ENCODE measurements around the gene SGMS2.

The SGMS2 gene

DNA sequence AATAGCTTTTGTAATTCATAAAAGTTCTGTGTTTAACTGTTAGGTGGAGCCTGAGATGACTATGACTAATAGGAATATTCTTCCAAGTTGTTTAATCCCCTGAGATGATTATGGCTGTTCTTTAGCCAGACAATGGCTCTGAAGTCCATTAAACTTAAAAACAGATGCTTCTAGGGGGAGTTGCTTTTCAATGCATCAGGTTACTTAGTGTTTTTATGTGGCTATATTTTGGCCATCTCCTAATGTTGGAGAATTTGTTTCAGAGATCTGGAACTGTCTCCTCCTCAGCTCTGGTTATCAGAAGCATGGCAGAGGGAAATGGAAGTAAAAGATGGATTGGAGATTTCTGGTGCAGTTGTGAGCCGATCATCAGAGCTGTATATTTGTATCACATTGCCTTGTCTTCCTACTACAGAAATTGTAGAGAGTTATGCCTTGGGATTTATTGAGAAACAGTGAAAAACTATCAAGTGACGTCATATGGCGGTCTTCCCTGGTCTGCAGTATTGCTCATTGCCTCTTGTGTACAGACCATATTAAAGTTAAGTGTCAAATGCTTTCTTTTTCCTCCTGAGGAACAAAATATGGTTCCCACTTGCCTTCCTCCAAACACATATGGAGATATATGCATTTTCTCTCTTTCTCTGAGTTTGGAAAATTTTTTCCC, 29.8 kb downstream of the SGMS2 start:
- peak overlapping the region; percentile 72 for H3K4me2 ChIP-seq (ENCODE audit: low read length)
- peaks cover 29% of the 10 kb centered on the region for H3K4me1 ChIP-seq (ENCODE audit: control insufficient read depth, insufficient read depth, low read length)
- H3K36me3 ChIP-seq (ENCODE audit: insufficient read depth, low read length) = no peaks in the 10 kb centered on the region
- H3K4me3 ChIP-seq (ENCODE audit: low read length) = peak overlapping the region; percentile 48
- H3K27me3 ChIP-seq (ENCODE audit: control insufficient read depth, insufficient read depth, low read length) = no peaks in the 10 kb centered on the region
- no peaks in the 10 kb centered on the region for H3K9me3 ChIP-seq (replicated peaks; ENCODE audit: low read length)
- peak overlapping the region; percentile 41 for H3K9ac ChIP-seq (ENCODE audit: low read depth, low read length)

DNA sequence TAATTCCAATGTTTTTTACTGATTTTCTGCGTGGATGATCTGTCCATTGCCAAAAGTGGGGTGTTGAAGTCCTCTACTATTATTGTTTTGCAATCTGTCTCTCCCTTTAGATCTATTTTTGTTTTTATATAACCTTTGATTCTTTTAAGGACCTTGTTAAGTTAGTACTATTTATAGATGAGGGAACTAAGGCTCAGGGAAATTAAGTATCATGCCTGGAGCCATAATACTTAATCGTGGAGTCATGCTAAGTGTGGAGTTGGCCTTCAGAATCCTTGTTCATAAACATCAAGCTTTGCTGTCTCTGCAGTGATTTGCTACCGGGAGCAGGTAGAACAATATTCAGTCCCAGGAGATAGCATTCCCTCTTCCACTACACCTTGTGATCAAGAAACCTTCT, 31.0 kb downstream of the SGMS2 start:
- Histone ChIP-seq H3K4me2 (ENCODE audit: low read length) (no peak overlapping the region), H3K27me3 (ENCODE audit: control insufficient read depth, insufficient read depth, low read length) (no peaks in the 10 kb centered on the region), H3K36me3 (ENCODE audit: insufficient read depth, low read length) (no peaks in the 10 kb centered on the region), H3K4me1 (ENCODE audit: control insufficient read depth, insufficient read depth, low read length) (peaks cover 29% of the 10 kb centered on the region), H3K9ac (ENCODE audit: low read depth, low read length) (no peak overlapping the region), H3K9me3 (replicated peaks; ENCODE audit: low read length) (no peaks in the 10 kb centered on the region), H3K4me3 (ENCODE audit: low read length) (no peak overlapping the region)

DNA sequence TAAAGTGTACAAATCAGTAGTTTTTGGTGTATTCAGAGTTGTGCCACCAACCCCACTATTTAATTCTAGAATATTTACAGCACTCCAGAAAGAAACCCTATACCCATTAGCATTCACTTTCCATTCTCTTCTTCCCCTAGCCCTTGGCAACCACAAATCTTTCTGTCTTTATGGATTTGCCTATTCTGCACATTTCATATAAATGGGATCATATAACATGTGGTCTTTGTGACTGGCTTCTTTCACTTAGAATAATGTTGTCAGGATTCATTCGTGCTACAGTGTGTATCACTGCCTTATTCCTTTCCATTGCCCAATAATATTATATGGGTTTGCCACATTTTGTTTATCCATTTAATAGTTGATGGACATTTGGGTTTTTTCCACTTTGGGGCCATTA, 32.2 kb downstream of the SGMS2 start:
- Histone ChIP-seq H3K4me3 (ENCODE audit: low read length) (no peak overlapping the region), H3K27me3 (ENCODE audit: control insufficient read depth, insufficient read depth, low read length) (no peaks in the 10 kb centered on the region), H3K9me3 (replicated peaks; ENCODE audit: low read length) (no peaks in the 10 kb centered on the region), H3K9ac (ENCODE audit: low read depth, low read length) (no peak overlapping the region), H3K36me3 (ENCODE audit: insufficient read depth, low read length) (no peaks in the 10 kb centered on the region), H3K4me1 (ENCODE audit: control insufficient read depth, insufficient read depth, low read length) (peaks cover 29% of the 10 kb centered on the region), H3K4me2 (ENCODE audit: low read length) (no peak overlapping the region)

DNA sequence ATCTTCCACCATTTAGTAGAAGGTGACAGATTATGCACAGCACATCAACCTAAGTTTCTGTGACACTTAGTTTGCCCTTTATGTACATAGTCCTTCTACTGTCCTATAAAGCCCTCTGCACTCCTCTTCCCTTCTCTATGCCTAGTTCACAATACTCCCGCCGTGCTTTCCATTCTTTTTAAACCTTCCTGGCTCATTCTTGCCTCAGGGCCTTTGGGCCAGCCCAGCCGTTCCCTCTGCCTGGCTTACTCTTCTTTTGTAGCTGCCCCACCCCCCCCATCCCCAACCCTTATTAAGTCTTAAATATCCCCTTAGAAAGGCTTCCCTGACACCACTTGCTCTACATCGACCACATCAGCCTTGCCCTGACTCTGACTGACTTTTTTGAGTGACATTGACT, 33.0 kb downstream of the SGMS2 start:
- Histone ChIP-seq H3K27me3 (ENCODE audit: control insufficient read depth, insufficient read depth, low read length) (no peaks in the 10 kb centered on the region), H3K4me2 (ENCODE audit: low read length) (no peak overlapping the region), H3K4me1 (ENCODE audit: control insufficient read depth, insufficient read depth, low read length) (peaks cover 34% of the 10 kb centered on the region), H3K9ac (ENCODE audit: low read depth, low read length) (no peak overlapping the region), H3K4me3 (ENCODE audit: low read length) (no peak overlapping the region), H3K36me3 (ENCODE audit: insufficient read depth, low read length) (no peaks in the 10 kb centered on the region), H3K9me3 (replicated peaks; ENCODE audit: low read length) (no peaks in the 10 kb centered on the region)

DNA sequence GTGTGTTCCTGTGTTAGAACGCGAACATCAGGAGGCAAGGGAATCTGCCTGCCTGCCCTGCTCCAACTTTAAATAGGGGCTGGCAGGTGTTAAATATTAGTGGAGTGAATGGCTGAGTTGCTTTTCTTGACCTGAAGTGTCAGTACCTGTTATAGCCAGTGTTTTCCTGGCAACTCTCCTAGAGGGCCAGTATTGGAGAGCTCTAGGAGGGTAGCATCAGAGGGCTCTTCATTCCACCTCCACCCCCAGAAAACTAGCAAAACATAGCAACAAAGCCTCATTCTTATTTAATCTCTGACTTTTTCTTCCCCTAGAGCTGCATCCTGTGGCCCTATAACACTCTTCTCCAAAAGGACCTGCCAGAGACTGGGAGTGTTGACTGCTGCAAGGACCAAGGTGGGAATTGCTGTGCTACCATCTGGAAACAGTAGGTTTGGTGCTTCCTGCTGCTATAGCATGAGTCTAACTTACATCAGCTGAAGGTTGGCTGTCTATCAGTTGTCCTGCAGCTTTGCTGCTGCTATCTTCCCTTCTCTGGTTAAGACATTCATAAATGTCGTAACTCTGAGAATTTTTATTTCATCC, 33.5 kb downstream of the SGMS2 start:
- Histone ChIP-seq H3K9ac (ENCODE audit: low read depth, low read length) (no peak overlapping the region), H3K9me3 (replicated peaks; ENCODE audit: low read length) (no peaks in the 10 kb centered on the region), H3K4me3 (ENCODE audit: low read length) (no peak overlapping the region), H3K4me1 (ENCODE audit: control insufficient read depth, insufficient read depth, low read length) (peaks cover 35% of the 10 kb centered on the region), H3K36me3 (ENCODE audit: insufficient read depth, low read length) (no peaks in the 10 kb centered on the region), H3K4me2 (ENCODE audit: low read length) (no peak overlapping the region), H3K27me3 (ENCODE audit: control insufficient read depth, insufficient read depth, low read length) (no peaks in the 10 kb centered on the region)

DNA sequence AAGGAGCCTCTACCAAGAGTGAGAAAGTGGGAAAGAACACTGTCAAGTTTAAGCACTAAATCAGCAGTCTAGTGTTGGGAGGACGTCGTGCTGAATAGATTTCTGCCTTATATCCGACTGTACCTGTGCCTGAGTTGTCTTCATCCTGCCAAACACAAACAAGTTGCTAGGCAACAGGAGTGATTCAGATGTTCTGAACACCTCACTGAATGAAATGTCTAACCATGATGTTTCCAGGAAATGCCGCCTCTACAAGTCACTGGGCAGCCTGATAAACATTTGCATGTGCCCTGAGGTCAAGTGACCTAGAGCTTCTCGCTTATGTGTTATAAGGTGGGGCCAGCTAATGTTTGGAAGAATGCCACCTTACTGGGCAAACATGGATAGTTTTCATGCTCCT, 37.9 kb downstream of the SGMS2 start:
- Histone ChIP-seq H3K4me3 (ENCODE audit: low read length) (no peak overlapping the region), H3K4me1 (ENCODE audit: control insufficient read depth, insufficient read depth, low read length) (peaks cover 22% of the 10 kb centered on the region), H3K36me3 (ENCODE audit: insufficient read depth, low read length) (no peaks in the 10 kb centered on the region), H3K9me3 (replicated peaks; ENCODE audit: low read length) (no peaks in the 10 kb centered on the region), H3K9ac (ENCODE audit: low read depth, low read length) (no peak overlapping the region), H3K4me2 (ENCODE audit: low read length) (no peak overlapping the region), H3K27me3 (ENCODE audit: control insufficient read depth, insufficient read depth, low read length) (no peaks in the 10 kb centered on the region)

DNA sequence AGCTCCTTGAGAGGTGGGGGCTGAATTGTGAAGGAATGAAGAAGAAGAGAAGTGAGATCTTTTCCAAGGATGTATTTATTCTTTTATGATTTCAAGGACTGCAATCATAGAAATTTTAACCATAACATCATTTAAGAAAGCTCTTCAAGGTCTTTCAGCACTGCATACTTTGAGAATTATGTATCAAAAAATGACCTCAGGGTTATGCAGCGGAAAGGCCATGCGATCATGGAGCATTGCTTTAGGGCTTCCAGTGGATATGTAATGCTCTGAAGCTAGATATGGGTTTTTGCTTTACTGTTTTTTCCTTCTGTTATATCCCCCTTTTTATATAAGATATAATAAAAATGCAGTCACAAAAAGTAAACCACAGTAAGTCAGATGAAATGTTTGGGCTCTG, 38.7 kb downstream of the SGMS2 start:
- Histone ChIP-seq H3K4me1 (ENCODE audit: control insufficient read depth, insufficient read depth, low read length) (peaks cover 22% of the 10 kb centered on the region), H3K4me3 (ENCODE audit: low read length) (no peak overlapping the region), H3K4me2 (ENCODE audit: low read length) (peak overlapping the region; percentile 14), H3K27me3 (ENCODE audit: control insufficient read depth, insufficient read depth, low read length) (no peaks in the 10 kb centered on the region), H3K36me3 (ENCODE audit: insufficient read depth, low read length) (no peaks in the 10 kb centered on the region), H3K9ac (ENCODE audit: low read depth, low read length) (no peak overlapping the region), H3K9me3 (replicated peaks; ENCODE audit: low read length) (no peaks in the 10 kb centered on the region)

DNA sequence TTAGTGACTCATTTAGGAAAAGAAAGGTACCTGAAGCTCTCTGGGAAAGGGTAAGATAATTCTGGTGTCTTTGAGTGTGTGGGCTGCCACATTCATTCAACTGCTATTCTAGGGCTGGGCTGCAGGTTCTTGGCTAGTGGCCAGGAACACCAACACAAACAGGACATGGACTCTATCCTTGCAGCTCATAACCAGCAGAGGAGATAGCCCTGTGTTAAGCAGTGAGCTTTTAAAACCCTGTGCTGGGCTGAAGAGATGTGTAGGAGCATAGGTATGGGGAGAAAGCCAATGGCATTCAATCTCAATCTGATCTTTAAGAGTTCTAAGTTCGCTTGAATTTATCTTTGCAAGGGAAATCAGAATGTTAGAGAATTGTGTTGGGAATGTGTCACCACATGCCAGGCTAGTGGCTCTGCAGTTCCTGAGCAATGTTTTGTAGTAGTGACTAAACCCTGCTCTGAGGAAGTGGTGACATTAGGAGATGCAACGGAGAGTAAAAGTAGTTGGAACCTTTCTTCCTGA, 39.2 kb downstream of the SGMS2 start:
- Histone ChIP-seq H3K9ac (ENCODE audit: low read depth, low read length) (no peak overlapping the region), H3K4me1 (ENCODE audit: control insufficient read depth, insufficient read depth, low read length) (peaks cover 22% of the 10 kb centered on the region)

DNA sequence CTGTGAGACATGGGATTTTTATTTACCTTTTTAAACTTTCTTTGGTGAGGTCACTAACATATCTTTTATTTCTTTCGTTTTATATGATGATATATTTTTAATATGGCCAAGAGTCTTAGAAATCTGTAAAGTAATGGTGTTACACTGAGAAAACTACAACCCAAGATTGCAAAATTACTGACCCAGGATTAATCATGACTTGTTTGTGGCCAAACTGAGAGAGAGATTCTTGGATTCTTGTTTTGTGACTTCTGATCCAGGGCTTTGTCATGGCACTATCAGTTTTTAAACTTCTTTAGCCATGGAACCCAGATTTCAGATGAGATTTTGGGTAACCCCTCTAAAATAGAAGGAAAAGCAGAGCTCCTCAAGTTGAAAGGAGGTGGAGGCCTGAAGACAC, 42.0 kb downstream of the SGMS2 start:
- Histone ChIP-seq H3K27me3 (ENCODE audit: control insufficient read depth, insufficient read depth, low read length) (no peaks in the 10 kb centered on the region), H3K4me1 (ENCODE audit: control insufficient read depth, insufficient read depth, low read length) (peaks cover 28% of the 10 kb centered on the region), H3K9me3 (replicated peaks; ENCODE audit: low read length) (no peaks in the 10 kb centered on the region), H3K4me3 (ENCODE audit: low read length) (no peak overlapping the region), H3K4me2 (ENCODE audit: low read length) (no peak overlapping the region), H3K9ac (ENCODE audit: low read depth, low read length) (no peak overlapping the region), H3K36me3 (ENCODE audit: insufficient read depth, low read length) (no peaks in the 10 kb centered on the region)

More for the DNA sequence above, 39.2 kb downstream of the SGMS2 start:
- Histone ChIP-seq H3K4me2 (ENCODE audit: low read length) (peak overlapping the region; percentile 14), H3K4me3 (ENCODE audit: low read length) (no peak overlapping the region), H3K36me3 (ENCODE audit: insufficient read depth, low read length) (no peaks in the 10 kb centered on the region), H3K27me3 (ENCODE audit: control insufficient read depth, insufficient read depth, low read length) (no peaks in the 10 kb centered on the region), H3K9me3 (replicated peaks; ENCODE audit: low read length) (no peaks in the 10 kb centered on the region)

DNA sequence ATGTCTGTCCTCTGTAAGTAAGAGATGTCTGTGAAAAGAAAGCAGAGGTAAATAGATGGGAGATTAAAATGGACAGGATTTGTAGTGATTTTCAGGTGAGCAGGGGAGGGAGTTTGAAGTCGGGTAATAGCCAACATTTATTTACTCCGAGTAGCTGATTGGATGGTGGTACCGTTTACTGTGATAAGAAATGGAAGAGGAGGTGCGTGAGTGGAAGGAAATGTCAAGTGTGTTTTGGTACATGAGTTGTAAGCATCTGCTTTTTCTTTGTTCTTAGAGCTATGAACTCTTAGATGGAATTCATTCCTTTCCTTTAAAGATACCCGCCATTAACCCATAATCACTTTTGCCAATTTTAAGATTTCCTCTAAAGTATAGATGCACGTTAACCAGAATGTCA, 45.5 kb downstream of the SGMS2 start:
- Histone ChIP-seq H3K4me3 (ENCODE audit: low read length) (no peak overlapping the region), H3K9ac (ENCODE audit: low read depth, low read length) (no peak overlapping the region), H3K27me3 (ENCODE audit: control insufficient read depth, insufficient read depth, low read length) (no peaks in the 10 kb centered on the region), H3K4me1 (ENCODE audit: control insufficient read depth, insufficient read depth, low read length) (peaks cover 6% of the 10 kb centered on the region), H3K9me3 (replicated peaks; ENCODE audit: low read length) (no peaks in the 10 kb centered on the region), H3K36me3 (ENCODE audit: insufficient read depth, low read length) (no peaks in the 10 kb centered on the region), H3K4me2 (ENCODE audit: low read length) (no peak overlapping the region)

DNA sequence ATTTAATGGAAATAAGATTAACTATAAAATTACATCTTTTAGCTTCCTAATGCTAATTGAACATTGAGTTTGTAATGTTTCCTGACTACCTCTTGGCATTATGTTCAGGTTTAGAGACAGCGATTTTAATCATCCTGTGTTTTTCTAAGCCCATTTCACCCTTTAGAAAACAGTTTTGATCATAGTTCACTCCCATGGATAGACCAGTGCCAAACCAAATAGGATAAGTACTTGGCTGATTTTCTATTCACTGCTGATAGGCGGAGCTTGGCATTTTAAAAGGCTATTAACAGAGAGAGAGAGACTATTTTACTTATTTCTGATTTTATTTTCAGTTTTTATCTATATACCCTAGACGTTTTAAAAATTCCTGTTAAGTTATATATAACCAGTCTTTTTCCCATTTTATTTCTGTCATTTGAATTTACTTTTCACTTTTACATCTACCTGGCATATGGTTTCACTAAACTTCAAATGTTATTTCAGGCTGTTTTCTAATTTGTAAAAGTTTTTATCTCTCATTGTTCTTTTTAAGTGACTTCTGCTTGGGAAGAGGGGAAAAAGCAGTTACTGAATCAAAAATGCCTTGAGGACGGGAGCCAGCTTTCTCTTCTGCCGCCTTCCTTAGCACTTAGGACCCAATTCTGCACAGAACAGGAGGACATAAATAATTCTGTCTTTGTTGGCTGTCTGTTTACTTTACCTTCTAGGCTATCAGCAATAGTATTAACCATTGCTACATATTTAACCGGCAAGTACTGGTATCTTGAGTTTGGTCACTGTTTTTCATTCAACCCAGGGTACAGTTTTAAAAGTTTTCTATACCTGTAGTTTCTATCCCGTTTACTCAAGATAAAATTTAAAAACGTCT, 46.4 kb downstream of the SGMS2 start:
- no peaks in the 10 kb centered on the region for H3K36me3 ChIP-seq (ENCODE audit: insufficient read depth, low read length)
- no peaks in the 10 kb centered on the region for H3K9me3 ChIP-seq (replicated peaks; ENCODE audit: low read length)
- H3K4me3 ChIP-seq (ENCODE audit: low read length) = no peak overlapping the region
- H3K4me1 ChIP-seq (ENCODE audit: control insufficient read depth, insufficient read depth, low read length) = peaks cover 9% of the 10 kb centered on the region
- no peak overlapping the region for H3K4me2 ChIP-seq (ENCODE audit: low read length)
- H3K9ac ChIP-seq (ENCODE audit: low read depth, low read length) = no peak overlapping the region
- no peaks in the 10 kb centered on the region for H3K27me3 ChIP-seq (ENCODE audit: control insufficient read depth, insufficient read depth, low read length)

All from skeletal muscle satellite cell (primary cell).